Measurements from ENCODE around the gene CDCA8.
"Not testable (repeated sequence)": the region's sequence is repeated elsewhere in the genome, so short reads cannot be mapped to it uniquely, and the experiment has no call there.

Gene CDCA8

GRCh38 chr1:37718901-37719571 is 26.7 kb downstream of the CDCA8 start:
- no peak for DNase-seq

DNA sequence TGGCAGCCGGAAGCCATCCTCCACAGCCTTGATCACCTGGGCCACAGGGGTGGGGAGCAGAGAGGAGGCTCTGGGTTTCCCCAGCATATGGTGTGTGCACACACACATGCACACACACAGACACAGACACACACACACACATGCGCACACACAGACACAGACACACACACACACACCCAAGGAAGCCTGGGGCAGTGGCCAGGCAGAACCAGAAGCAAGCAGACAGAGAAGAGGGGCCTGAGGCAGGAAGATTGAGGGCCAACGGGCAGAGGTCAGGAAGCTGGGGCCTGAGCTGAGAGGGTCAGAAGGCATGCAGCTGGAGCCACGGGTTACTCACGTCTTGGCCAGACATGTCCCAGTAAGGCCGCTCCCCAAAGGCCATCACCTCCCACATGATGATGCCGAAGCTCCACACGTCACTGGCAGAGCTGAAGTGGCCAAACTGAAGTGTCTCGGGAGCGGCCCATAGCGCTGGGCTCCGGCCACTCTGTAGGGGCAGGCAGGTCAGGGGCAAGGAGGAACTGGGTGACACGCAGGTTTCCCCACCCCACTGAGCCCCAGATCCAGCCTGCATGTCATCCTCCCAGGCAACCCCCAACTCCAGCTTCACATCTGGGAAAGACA is 27.4 kb downstream of the CDCA8 start:
- DNase-seq: no peak

- no peak for DNase-seq
These were observed 28.2 kb downstream of the CDCA8 start for GRCh38 chr1:37720231-37721130.

DNA sequence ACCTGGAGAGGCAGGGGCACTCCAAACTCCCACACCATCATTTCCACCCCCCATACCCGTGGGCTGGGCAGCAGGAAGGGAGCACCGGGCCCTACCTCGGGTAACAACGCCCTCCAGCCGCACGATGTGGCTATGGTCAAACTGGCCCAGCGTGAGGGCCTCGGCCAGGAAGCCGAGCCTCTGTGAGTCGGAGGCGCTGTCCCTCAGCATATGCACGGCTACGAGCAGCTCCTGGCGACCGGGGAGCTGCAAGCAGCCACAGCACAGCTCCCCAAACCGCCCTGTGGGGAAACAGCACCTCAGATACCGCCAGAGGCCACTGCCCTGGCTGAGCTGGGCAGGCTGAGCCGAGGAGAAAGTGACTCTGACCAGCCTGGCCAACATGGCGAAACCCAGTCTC is 29.2 kb downstream of the CDCA8 start:
- DNase-seq: no peak

- DNase-seq: no peak
These were observed 30.1 kb downstream of the CDCA8 start for GRCh38 chr1:37722181-37723071.

- no peak for DNase-seq
These were observed 30.7 kb downstream of the CDCA8 start for GRCh38 chr1:37723072-37723389.

GRCh38 chr1:37723390-37724078 is 31.2 kb downstream of the CDCA8 start:
- no peak for DNase-seq

DNA sequence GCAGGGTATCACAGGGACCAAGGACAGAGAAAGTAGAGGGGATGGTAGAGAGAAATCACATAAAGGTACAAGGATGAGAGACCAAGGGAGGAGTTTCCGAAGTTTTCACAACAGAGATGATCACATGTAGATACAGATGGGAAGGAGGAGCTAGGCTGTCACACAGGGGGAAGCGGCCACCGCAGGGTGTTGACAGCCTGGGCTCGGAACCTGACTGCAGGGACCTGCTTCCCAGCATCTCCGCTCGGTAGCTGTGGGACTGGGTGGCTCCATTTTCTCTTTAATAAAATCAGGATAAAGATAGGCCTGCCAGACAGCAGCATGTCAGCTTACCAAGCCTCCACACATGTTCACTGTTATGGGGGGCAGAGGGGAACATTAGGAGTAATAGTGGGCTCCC is 32.3 kb downstream of the CDCA8 start:
- no peak for DNase-seq

GRCh38 chr1:37725851-37726613 is 33.7 kb downstream of the CDCA8 start:
- no peak for DNase-seq

- no peak for DNase-seq
These were observed 34.7 kb downstream of the CDCA8 start for GRCh38 chr1:37726751-37727585.

- no peak for DNase-seq
These were observed 36.1 kb downstream of the CDCA8 start for GRCh38 chr1:37728416-37728815.

DNA sequence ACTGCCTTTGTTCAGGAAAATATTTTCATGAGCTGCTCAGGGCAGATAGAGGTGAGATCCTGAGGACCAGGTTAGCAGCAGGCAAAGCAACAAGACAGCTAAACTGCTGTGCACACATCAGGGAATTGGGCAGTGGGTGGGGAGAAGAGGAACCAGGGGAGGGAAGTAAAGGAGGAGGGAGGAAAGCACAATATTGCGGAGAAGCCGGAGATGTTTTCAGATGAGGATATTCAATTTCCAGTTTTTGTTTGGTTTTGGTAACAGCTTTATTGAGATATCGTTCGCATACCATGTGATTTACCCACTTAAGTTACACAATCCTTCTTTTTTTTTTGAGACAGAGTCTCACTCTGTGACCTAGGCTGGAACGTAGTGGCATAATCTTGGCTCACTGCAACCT is 38.1 kb downstream of the CDCA8 start:
- DNase-seq: no peak

DNA sequence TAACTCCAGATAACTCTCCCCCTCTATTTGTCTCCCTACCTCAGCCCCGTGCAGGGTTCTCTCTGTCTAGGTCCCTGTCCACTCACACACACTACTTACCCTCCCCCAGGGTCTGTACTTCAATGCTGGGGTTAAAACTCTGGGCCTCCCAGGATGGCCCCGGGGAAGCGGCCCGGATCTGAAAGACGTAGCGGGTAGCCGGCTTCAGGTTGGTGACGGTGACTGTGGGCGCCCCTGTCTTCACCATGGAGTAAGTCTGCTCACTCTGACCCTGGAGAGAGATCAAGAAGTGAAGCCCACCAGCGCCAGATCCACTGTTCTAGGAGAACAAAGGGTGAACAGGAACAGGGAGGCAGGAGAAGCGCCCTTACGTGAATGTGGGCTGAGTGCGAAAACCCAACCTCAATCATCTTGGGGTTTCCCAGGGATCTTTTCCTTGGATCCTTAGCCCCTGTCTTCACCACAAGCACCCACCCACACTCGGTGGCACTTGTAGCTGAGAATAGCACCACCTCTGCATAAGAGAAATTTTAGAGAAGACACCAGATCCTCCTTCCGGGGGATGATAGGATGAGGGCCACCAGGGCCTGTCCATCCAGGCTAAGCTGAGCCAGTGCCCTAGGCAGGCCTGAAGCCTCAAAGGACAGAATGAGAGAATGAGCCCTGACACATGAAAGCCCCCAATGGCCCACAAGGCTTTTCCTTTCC is 39.1 kb downstream of the CDCA8 start:
- no peak for DNase-seq

DNA sequence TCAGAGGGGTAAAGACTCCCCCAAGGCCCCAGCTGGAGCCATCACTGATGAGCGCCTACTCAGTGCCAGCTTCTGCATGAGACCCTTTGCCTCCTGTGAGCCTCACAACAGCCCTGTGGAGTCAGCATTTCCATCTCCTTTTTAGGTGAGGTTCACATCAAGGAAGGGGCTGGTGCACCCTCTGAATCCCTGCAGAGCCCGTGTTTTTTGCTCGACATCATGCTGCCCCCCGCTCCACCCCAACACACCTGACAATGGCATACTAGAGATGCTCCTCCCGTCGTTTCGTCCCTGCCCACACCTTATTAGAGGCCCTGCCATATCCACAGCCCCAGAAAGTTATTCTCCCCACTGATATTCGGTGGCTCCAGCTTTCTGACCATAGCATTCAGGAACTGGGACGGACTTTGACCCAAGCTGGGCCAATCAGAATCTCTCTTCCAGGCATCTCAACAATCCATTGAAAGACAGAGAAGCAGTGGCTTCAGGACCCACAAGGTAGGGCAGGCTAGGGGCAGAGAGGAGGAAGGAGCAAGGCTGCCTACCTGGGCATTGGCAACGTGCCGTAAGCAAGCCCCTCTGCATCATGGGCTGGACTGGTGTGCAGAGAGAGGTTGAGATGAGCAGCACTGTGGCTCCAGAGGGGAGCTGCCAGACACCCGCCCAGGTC is 39.9 kb downstream of the CDCA8 start:
- DNase-seq: no peak

GRCh38 chr1:37734629-37735591 is 42.6 kb downstream of the CDCA8 start:
- DNase-seq: no peak

GRCh38 chr1:37737975-37738374 is 45.7 kb downstream of the CDCA8 start:
- DNase-seq: not testable (repeated sequence)

- DNase-seq: not testable (repeated sequence)
These were observed 46.3 kb downstream of the CDCA8 start for GRCh38 chr1:37738619-37739018.

GRCh38 chr1:37739222-37739621 is 46.9 kb downstream of the CDCA8 start:
- no peak for DNase-seq

Measured in NCI-H187 treated with DMSO at 0.1 percent for 48 hours (cell line).